ENCODE measurements around the gene INO80B.

The INO80B gene

GRCh38 chr2:74427551-74427950 is 27.3 kb upstream of the INO80B start:
- H3K27ac ChIP-seq: no peak overlapping the region
- no peak for TF ChIP-seq ZFX (IDR thresholded peaks at IDR 0.05; ENCODE audit: borderline replicate concordance)
- TF ChIP-seq CTCF (IDR thresholded peaks at IDR 0.05): no peak

GRCh38 chr2:74428675-74429074 is 26.2 kb upstream of the INO80B start:
- H3K27ac ChIP-seq: no peak overlapping the region
- TF ChIP-seq CTCF (IDR thresholded peaks at IDR 0.05): no peak
- TF ChIP-seq ZFX (IDR thresholded peaks at IDR 0.05; ENCODE audit: borderline replicate concordance): no peak

- no peak overlapping the region for H3K27ac ChIP-seq
- no peak for TF ChIP-seq ZFX (IDR thresholded peaks at IDR 0.05; ENCODE audit: borderline replicate concordance)
Measured at GRCh38 chr2:74429487-74430451, 25.1 kb upstream of the INO80B start.

GRCh38 chr2:74430502-74430901 is 24.4 kb upstream of the INO80B start:
- TF ChIP-seq ZFX (IDR thresholded peaks at IDR 0.05; ENCODE audit: borderline replicate concordance) (no peak), CTCF (IDR thresholded peaks at IDR 0.05) (no peak)
- no peak overlapping the region for H3K27ac ChIP-seq

GRCh38 chr2:74436111-74436805 is 18.6 kb upstream of the INO80B start:
- no peak overlapping the region for H3K27ac ChIP-seq
- TF ChIP-seq CTCF (IDR thresholded peaks at IDR 0.05) (no peak), ZFX (IDR thresholded peaks at IDR 0.05; ENCODE audit: borderline replicate concordance) (no peak)

- TF ChIP-seq CTCF (IDR thresholded peaks at IDR 0.05) (no peak), ZFX (IDR thresholded peaks at IDR 0.05; ENCODE audit: borderline replicate concordance) (no peak)
Measured at GRCh38 chr2:74436848-74437695, 17.8 kb upstream of the INO80B start.

GRCh38 chr2:74438248-74438647 is 16.6 kb upstream of the INO80B start:
- no peak overlapping the region for H3K27ac ChIP-seq
- TF ChIP-seq ZFX (IDR thresholded peaks at IDR 0.05; ENCODE audit: borderline replicate concordance) (no peak), CTCF (IDR thresholded peaks at IDR 0.05) (no peak)

More at GRCh38 chr2:74436848-74437695, 17.8 kb upstream of the INO80B start:
- H3K27ac ChIP-seq: no peak overlapping the region

All from 22Rv1 (cell line).